IMR-90 (cell line): ENCODE measurements around the gene IGDCC3. TPM values are rescaled to one million over a fixed set of nuclear protein-coding genes. Genes with fewer than 3 reads are reported as not detected.

ENCODE experiments used
- ATAC-seq: fragments of 200-7000 bp; cut with Tn5 transposase; 2 replicates; pipeline ENCODE4 v1.9.1; 2020; ENCODE audit warnings: low read depth, mild to moderate bottlenecking, moderate library complexity
- BruUV-seq: library from RNA; stranded (reverse); fragments of 400-500 nt; replicated peaks from 2 replicates; lab custom pipeline; 2021; lab: Mats Ljungman, UMichigan
- CTCF ChIA-PET: fragments of 300-600 bp; formaldehyde crosslinking; extraction: SDS; loops from one replicate; lab custom pipeline; 2021; ENCODE audit warnings: antibody characterized with exemption; lab: Yijun Ruan, JAX
- POLR2A ChIA-PET: fragments of 300-600 bp; sonication (Branson Sonifier 250); formaldehyde crosslinking; loops from one replicate; lab custom pipeline; 2022; ENCODE audit warnings: antibody characterized with exemption; ENCODE audit not compliant: unreplicated experiment; lab: Charles Lee
- DNase-seq: peaks from one replicate; pipeline ENCODE4 v3.0.0; 2013
- H2AFZ ChIP-seq: replicated peaks from 2 replicates; pipeline ENCODE3; 2013; ENCODE audit warnings: low read length, mild to moderate bottlenecking; ENCODE audit not compliant: poor library complexity
- H2AK5ac ChIP-seq: 2 replicates; pipeline ENCODE4 v1.6.1; 2013; ENCODE audit warnings: low read depth, low read length, inconsistent platforms
- H2AK9ac ChIP-seq: replicated peaks from 2 replicates; pipeline ENCODE3; 2013; ENCODE audit warnings: mild to moderate bottlenecking, low read depth, low read length, moderate library complexity; ENCODE audit not compliant: poor library complexity
- H2BK120ac ChIP-seq: 2 replicates; pipeline ENCODE4 v1.6.1; 2013; ENCODE audit warnings: low read depth, low read length, inconsistent platforms
- H2BK15ac ChIP-seq: 3 replicates; pipeline ENCODE4 v1.6.1; 2013; ENCODE audit warnings: low read depth, low read length, inconsistent platforms
- H2BK20ac ChIP-seq: 2 replicates; pipeline ENCODE4 v1.6.1; 2013; ENCODE audit warnings: low read depth, mild to moderate bottlenecking, inconsistent platforms, low read length, moderate library complexity
- H2BK5ac ChIP-seq: 2 replicates; pipeline ENCODE4 v1.6.1; 2013; ENCODE audit warnings: mild to moderate bottlenecking, low read depth, low read length, inconsistent platforms; ENCODE audit not compliant: poor library complexity, severe bottlenecking
- H3K14ac ChIP-seq: replicated peaks from 2 replicates; pipeline ENCODE4 v1.6.1; 2013; ENCODE audit warnings: low read depth, low read length, inconsistent platforms
- H3K18ac ChIP-seq: 2 replicates; pipeline ENCODE4 v1.6.1; 2013; ENCODE audit warnings: low read depth, low read length, control low read depth
- H3K23ac ChIP-seq: 2 replicates; pipeline ENCODE4 v1.6.1; 2013; ENCODE audit warnings: low read depth, low read length, inconsistent platforms
- H3K27ac ChIP-seq: 2 replicates; pipeline ENCODE4 v1.5.1; 2013; ENCODE audit warnings: mild to moderate bottlenecking, control low read depth, low read length; ENCODE audit not compliant: insufficient read depth
- H3K27me3 ChIP-seq: 2 replicates; pipeline ENCODE4 v1.6.1; 2013; ENCODE audit warnings: low read length; ENCODE audit not compliant: control insufficient read depth, insufficient read depth
- H3K36me3 ChIP-seq: 2 replicates; pipeline ENCODE4 v1.6.1; 2013; ENCODE audit warnings: low read length, mixed read lengths; ENCODE audit not compliant: control insufficient read depth, insufficient read depth
- H3K4ac ChIP-seq: 2 replicates; pipeline ENCODE4 v1.6.1; 2013; ENCODE audit warnings: low read depth, low read length, inconsistent platforms
- H3K4me1 ChIP-seq: 2 replicates; pipeline ENCODE4 v1.6.1; 2013; ENCODE audit warnings: low read length, mixed read lengths; ENCODE audit not compliant: control insufficient read depth, insufficient read depth
- H3K4me2 ChIP-seq: 2 replicates; pipeline ENCODE4 v1.6.1; 2013; ENCODE audit warnings: low read depth, mild to moderate bottlenecking, control low read depth, low read length, moderate library complexity
- H3K4me3 ChIP-seq: 2 replicates; pipeline ENCODE4 v1.5.1; 2013; ENCODE audit warnings: low read depth, mild to moderate bottlenecking, control low read depth, low read length, moderate library complexity; ENCODE audit not compliant: insufficient read depth
- H3K56ac ChIP-seq: 2 replicates; pipeline ENCODE4 v1.6.1; 2013; ENCODE audit warnings: low read length, inconsistent platforms; ENCODE audit not compliant: insufficient read depth; ENCODE audit errors: extremely low read depth
- H3K79me1 ChIP-seq, 2 experiments: 2 replicates each; pipeline ENCODE4 v1.6.1; 2013; ENCODE audit warnings: low read length in 2 of 2, inconsistent platforms in 1 of 2, low read depth in 1 of 2
- H3K9ac ChIP-seq: 2 replicates; pipeline ENCODE4 v1.6.1; 2013; ENCODE audit warnings: low read depth, low read length, control low read depth
- H3K9me1 ChIP-seq: 2 replicates; pipeline ENCODE4 v1.6.1; 2013; ENCODE audit warnings: low read length, inconsistent platforms; ENCODE audit not compliant: insufficient read depth
- H3K9me3 ChIP-seq: 2 replicates; pipeline ENCODE4 v1.6.1; 2013; ENCODE audit warnings: low read length; ENCODE audit not compliant: control insufficient read depth, insufficient read depth
- H4K20me1 ChIP-seq: 2 replicates; pipeline ENCODE4 v1.6.1; 2013; ENCODE audit warnings: low read length, inconsistent platforms; ENCODE audit not compliant: insufficient read depth
- H4K5ac ChIP-seq: 2 replicates; pipeline ENCODE4 v1.6.1; 2013; ENCODE audit warnings: mild to moderate bottlenecking, low read depth, low read length, control low read depth
- H4K8ac ChIP-seq, 2 experiments: 2 replicates each; pipeline ENCODE4 v1.6.1; 2013; ENCODE audit warnings: low read depth in 2 of 2, low read length in 2 of 2, control low read depth in 1 of 2, inconsistent platforms in 1 of 2
- H4K91ac ChIP-seq: 2 replicates; pipeline ENCODE4 v1.6.1; 2013; ENCODE audit warnings: low read depth, low read length, inconsistent platforms; ENCODE audit not compliant: insufficient read depth
- FOS ChIP-seq: fragments of 150-350 bp; IDR thresholded peaks from 2 replicates; pipeline ENCODE4 v1.6.1; 2016; ENCODE audit warnings: low read depth, low read length
- MAZ ChIP-seq: IDR thresholded peaks from 2 replicates; pipeline ENCODE4 v1.6.1; 2012; ENCODE audit warnings: low read depth, mild to moderate bottlenecking, low read length, improper control_type of control experiment, moderate library complexity, borderline replicate concordance
- RAD21 ChIP-seq: IDR thresholded peaks from 2 replicates; pipeline ENCODE4 v1.6.1; 2012; ENCODE audit warnings: low read length, improper control_type of control experiment
- RCOR1 ChIP-seq: IDR thresholded peaks from 2 replicates; pipeline ENCODE4 v1.6.1; 2012; ENCODE audit warnings: mild to moderate bottlenecking, low read length, improper control_type of control experiment; ENCODE audit not compliant: insufficient replicate concordance
- RFX5 ChIP-seq: IDR thresholded peaks from 2 replicates; pipeline ENCODE4 v1.8.0; 2012; ENCODE audit warnings: low read depth, mild to moderate bottlenecking, low read length, moderate library complexity
- SMC3 ChIP-seq: fragments of 150-350 bp; IDR thresholded peaks from 2 replicates; pipeline ENCODE4 v1.6.1; 2016; ENCODE audit warnings: low read depth, mild to moderate bottlenecking, antibody characterized with exemption, low read length, moderate library complexity
- WGBS, 2 experiments: methylation state at CpG; one replicate each; pipeline versions ENCODE4 v1.1.5 to v1.1.7; 2013; ENCODE audit warnings: missing lambda C conversion rate in 2 of 2; ENCODE audit not compliant: insufficient read length in 1 of 2; ENCODE audit errors: extremely low coverage in 2 of 2; 5-methylcytosine and 5-hydroxymethylcytosine counted together
- dilution Hi-C: fragments of 300-500 bp; cut with HindIII; formaldehyde crosslinking; loops from one replicate; pipeline ENCODE4 v1.14.3; 2018; ENCODE audit warnings: low sequenced_read_pairs; ENCODE audit not compliant: unreplicated experiment
- in situ Hi-C: fragments of 300-500 bp; cut with MboI; formaldehyde crosslinking; loops from 3 replicates; pipeline ENCODE4 v1.14.3; 2019; ENCODE audit warnings: low sequenced_read_pairs, inconsistent platforms, mixed read lengths
- intact Hi-C: fragments of 100-400 bp; cut with micrococcal nuclease; formaldehyde crosslinking; loops from 2 replicates; pipeline ENCODE4 v1.10.0; 2022
- polyA plus RNA-seq, 3 experiments: library from polyadenylated mRNA; depleted of rRNA; stranded (reverse); fragments of >200 nt; gene quantifications; 2 replicates each; pipeline ENCODE4 v1.2.3, GENCODE V29; 2012; ENCODE audit warnings: low replicate concordance in 1 of 3
- total RNA-seq: library from RNA; depleted of rRNA; stranded (reverse); fragments of >200 nt; gene quantifications from 2 replicates; pipeline ENCODE4 v1.2.3, GENCODE V29; 2012
- TF ChIP-seq, protein P1 (sequence below): fragments of 150-350 bp; IDR thresholded peaks from 2 replicates; pipeline ENCODE4 v1.6.1; 2016; ENCODE audit warnings: low read depth, mild to moderate bottlenecking, low read length, moderate library complexity, borderline replicate concordance
- TF ChIP-seq, protein P2 (sequence below): conservative IDR thresholded peaks from 2 replicates; pipeline ENCODE4 v1.5.1; 2012; ENCODE audit warnings: mild to moderate bottlenecking, low read depth, low read length, improper control_type of control experiment

The IGDCC3 gene
- total and polyA plus RNA-seq, 2 of the 4 experiments (the other 2 are of a cell fraction): 0.18 to 0.19 TPM

DNA sequence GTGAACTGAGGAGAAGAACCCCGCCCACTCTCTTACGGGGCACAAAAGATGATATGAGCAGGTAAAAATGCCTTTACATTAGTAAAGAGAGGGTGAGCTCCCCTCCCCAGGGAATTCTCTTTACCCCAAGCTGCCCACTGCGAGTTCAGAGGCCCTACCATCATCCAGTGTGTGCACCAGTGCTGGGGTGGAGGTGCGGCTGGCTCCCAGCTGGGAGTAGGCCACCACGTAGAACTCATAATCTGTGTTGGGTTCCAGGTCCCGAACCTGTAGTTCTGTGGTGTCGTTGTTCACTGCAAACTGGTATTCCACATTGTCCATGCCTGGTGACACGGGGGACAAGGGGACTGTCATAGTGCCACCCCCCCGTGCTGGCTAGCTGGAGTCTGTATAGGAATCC is 17.1 kb upstream of the IGDCC3 start:
- H3K27ac ChIP-seq: no peak overlapping the region
- H3K4ac ChIP-seq: no peak overlapping the region
- dilution Hi-C loops: no loop called here
- POLR2A ChIA-PET: no interaction called here
- no peaks in the 10 kb centered on the region for H3K36me3 ChIP-seq
- no TSS peak for BruUV-seq
- TF ChIP-seq, protein P1, sequence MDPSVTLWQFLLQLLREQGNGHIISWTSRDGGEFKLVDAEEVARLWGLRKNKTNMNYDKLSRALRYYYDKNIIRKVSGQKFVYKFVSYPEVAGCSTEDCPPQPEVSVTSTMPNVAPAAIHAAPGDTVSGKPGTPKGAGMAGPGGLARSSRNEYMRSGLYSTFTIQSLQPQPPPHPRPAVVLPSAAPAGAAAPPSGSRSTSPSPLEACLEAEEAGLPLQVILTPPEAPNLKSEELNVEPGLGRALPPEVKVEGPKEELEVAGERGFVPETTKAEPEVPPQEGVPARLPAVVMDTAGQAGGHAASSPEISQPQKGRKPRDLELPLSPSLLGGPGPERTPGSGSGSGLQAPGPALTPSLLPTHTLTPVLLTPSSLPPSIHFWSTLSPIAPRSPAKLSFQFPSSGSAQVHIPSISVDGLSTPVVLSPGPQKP: no peak
- TF ChIP-seq MAZ (no peak), RCOR1 (no peak), RAD21 (no peak), RFX5 (no peak), FOS (no peak), SMC3 (no peak)
- TF ChIP-seq, protein P2, sequence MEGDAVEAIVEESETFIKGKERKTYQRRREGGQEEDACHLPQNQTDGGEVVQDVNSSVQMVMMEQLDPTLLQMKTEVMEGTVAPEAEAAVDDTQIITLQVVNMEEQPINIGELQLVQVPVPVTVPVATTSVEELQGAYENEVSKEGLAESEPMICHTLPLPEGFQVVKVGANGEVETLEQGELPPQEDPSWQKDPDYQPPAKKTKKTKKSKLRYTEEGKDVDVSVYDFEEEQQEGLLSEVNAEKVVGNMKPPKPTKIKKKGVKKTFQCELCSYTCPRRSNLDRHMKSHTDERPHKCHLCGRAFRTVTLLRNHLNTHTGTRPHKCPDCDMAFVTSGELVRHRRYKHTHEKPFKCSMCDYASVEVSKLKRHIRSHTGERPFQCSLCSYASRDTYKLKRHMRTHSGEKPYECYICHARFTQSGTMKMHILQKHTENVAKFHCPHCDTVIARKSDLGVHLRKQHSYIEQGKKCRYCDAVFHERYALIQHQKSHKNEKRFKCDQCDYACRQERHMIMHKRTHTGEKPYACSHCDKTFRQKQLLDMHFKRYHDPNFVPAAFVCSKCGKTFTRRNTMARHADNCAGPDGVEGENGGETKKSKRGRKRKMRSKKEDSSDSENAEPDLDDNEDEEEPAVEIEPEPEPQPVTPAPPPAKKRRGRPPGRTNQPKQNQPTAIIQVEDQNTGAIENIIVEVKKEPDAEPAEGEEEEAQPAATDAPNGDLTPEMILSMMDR: no peak
- H2BK15ac ChIP-seq: no peak overlapping the region
- no peaks in the 10 kb centered on the region; the same call in 1 of the 2 replicates for H3K9me1 ChIP-seq
- no peak overlapping the region for H4K5ac ChIP-seq
- H3K56ac ChIP-seq: no peak overlapping the region
- H3K14ac ChIP-seq: no peak overlapping the region
- H3K9ac ChIP-seq: no peak overlapping the region
- 100% methylated on average over 2 of the region's 9 CpGs; no CpG with 5 or more reads in 1 of the 2 experiments for WGBS, 2 experiments
- no peaks in the 10 kb centered on the region for H3K4me1 ChIP-seq
- no peaks in the 10 kb centered on the region for H3K79me1 ChIP-seq
- H2AFZ ChIP-seq: no peak overlapping the region
- intact Hi-C loops: no loop called here
- no peak overlapping the region for H2AK9ac ChIP-seq
- H4K91ac ChIP-seq: no peak overlapping the region
- no peak overlapping the region for H3K23ac ChIP-seq
- no peak overlapping the region for H2AK5ac ChIP-seq
- in situ Hi-C loops: no loop called here
- CTCF ChIA-PET: no interaction called here
- no peak for DNase-seq
- H3K9me3 ChIP-seq: no peaks in the 10 kb centered on the region
- no peak overlapping the region for H4K8ac ChIP-seq
- no peak overlapping the region for H3K4me3 ChIP-seq
- H2BK20ac ChIP-seq: no peak overlapping the region
- H2BK120ac ChIP-seq: no peak overlapping the region
- H4K20me1 ChIP-seq: no peaks in the 10 kb centered on the region
- no peak for ATAC-seq
- peaks cover 39% of the 10 kb centered on the region for H3K27me3 ChIP-seq
- H3K4me2 ChIP-seq: no peak overlapping the region
- no peak overlapping the region for H3K18ac ChIP-seq
- no peak overlapping the region for H2BK5ac ChIP-seq
